ENCODE results near the gene PDZRN3. TPM values are rescaled to one million over a fixed set of nuclear protein-coding genes. Genes with fewer than 3 reads are reported as not detected.
A peak's percentile ranks its signal among the peaks of the same experiment; 100 is the strongest.

PDZRN3 gene
- total and polyA plus RNA-seq, 2 experiments from 2014 or later, result 22.3 to 35.6 TPM

DNA sequence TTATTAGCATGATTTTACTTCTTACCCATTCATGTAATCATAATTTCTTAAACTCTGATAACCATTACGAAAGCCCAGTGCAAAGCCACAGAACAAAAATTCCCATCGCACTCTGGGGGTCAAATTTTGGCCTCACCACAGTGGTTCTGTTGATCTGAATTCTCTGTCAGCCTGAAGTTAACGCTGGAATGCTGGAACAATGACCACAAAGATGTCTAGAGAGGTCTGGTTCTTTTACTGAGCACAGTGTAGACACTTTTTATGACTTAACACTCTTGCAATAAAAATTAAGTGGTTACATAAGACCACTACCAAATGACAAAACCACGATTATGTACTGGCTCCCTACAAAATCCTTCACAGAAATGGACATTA lies 94.7 kb downstream of the PDZRN3 start:
- DNase-seq, result peak; percentile 57
- Histone ChIP-seq H3K27me3 (replicated peaks; ENCODE audit: insufficient read depth) (no peaks in the 10 kb centered on the region), H3F3A (ENCODE audit: insufficient read depth) (peaks cover 14% of the 10 kb centered on the region; the same call in 1 of the 2 replicates), H3K4me3 (no peak overlapping the region), H3K36me3 (ENCODE audit: low read depth) (no peaks in the 10 kb centered on the region), H3K4me1 (ENCODE audit: insufficient read depth) (peaks cover 13% of the 10 kb centered on the region), H3K27ac (no peak overlapping the region), H3K9me3 (ENCODE audit: low read depth) (no peaks in the 10 kb centered on the region), H3K9me2 (ENCODE audit: insufficient read depth) (no peaks in the 10 kb centered on the region), H3K4me2 (ENCODE audit: unreplicated experiment) (peak overlapping the region; percentile 20), H4K20me1 (ENCODE audit: insufficient read depth) (no peaks in the 10 kb centered on the region), H3K9ac (no peak overlapping the region), H2AFZ (no peak overlapping the region), H3K79me2 (ENCODE audit: insufficient read depth) (peaks cover 98% of the 10 kb centered on the region)
- in situ Hi-C loops (cut with MboI), result no loop called here
- TF ChIP-seq EZH2phosphoT487 (IDR thresholded peaks at IDR 0.05; ENCODE audit: insufficient read depth, low read depth) (peak; percentile 80; the same call in 1 of the 2 replicates), EZH2 (IDR thresholded peaks at IDR 0.05; ENCODE audit: insufficient read depth, poor library complexity, severe bottlenecking) (no peak)
- 37 to 49% methylated on average over 4 of the region's 4 CpGs for WGBS, 2 experiments (ENCODE audit: low coverage in 1 of 2, low lambda C conversion rate in 2 of 2, missing lambda C conversion rate in 2 of 2)

DNA sequence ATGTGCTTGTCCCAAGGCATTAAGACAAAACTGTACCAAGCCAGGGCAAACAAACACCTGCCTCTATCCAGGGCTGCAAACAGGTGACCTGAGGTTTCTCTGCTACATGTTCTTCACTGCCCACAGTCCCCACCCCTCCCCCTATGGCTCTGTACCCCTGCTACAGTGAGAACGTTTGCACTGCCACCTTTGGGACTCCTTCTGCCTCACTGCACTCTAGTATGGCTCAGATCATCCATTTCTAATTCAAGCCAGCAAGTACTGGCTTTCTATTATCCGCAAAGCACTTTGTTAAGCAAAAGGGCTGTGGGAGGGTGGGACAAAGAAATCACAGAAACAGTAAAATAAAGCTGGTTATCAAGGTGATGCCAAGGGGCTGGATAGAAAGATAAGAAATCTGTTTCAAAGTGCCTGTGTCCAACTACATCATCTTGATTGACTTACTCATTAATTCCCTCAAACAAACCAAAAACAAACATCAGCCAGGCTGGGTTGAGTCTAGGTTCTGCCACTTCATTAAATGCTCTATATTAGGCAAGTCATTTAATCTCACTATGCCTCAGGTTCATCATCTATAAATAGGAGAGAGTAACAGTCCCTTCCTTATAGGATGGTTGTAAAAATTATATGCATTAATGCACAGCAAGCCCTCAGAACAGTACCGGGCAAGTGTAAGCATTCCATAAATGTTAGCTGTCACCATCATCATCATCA lies 95.3 kb downstream of the PDZRN3 start:
- H3K36me3 ChIP-seq (ENCODE audit: low read depth), result no peaks in the 10 kb centered on the region
- 60 to 66% methylated on average over 3 of the region's 3 CpGs for WGBS, 2 experiments (ENCODE audit: low coverage in 1 of 2, low lambda C conversion rate in 2 of 2, missing lambda C conversion rate in 2 of 2)
- no peak overlapping the region for H3K27ac ChIP-seq
- H3F3A ChIP-seq (ENCODE audit: insufficient read depth), result peaks cover 14% of the 10 kb centered on the region; the same call in 1 of the 2 replicates
- H3K4me3 ChIP-seq, result no peak overlapping the region
- TF ChIP-seq EZH2phosphoT487 (IDR thresholded peaks at IDR 0.05; ENCODE audit: insufficient read depth, low read depth) (no peak), EZH2 (IDR thresholded peaks at IDR 0.05; ENCODE audit: insufficient read depth, poor library complexity, severe bottlenecking) (no peak)
- peak overlapping the region; percentile 20 for H3K4me2 ChIP-seq (ENCODE audit: unreplicated experiment)
- no peaks in the 10 kb centered on the region for H3K9me2 ChIP-seq (ENCODE audit: insufficient read depth)
- H2AFZ ChIP-seq, result no peak overlapping the region
- in situ Hi-C loops (cut with MboI), result no loop called here
- peaks cover 92% of the 10 kb centered on the region for H3K79me2 ChIP-seq (ENCODE audit: insufficient read depth)
- no peaks in the 10 kb centered on the region for H3K9me3 ChIP-seq (ENCODE audit: low read depth)
- H4K20me1 ChIP-seq (ENCODE audit: insufficient read depth), result no peaks in the 10 kb centered on the region
- H3K9ac ChIP-seq, result no peak overlapping the region
- peak; percentile 9 for DNase-seq
- no peaks in the 10 kb centered on the region for H3K27me3 ChIP-seq (replicated peaks; ENCODE audit: insufficient read depth)
- H3K4me1 ChIP-seq (ENCODE audit: insufficient read depth), result peaks cover 13% of the 10 kb centered on the region

DNA sequence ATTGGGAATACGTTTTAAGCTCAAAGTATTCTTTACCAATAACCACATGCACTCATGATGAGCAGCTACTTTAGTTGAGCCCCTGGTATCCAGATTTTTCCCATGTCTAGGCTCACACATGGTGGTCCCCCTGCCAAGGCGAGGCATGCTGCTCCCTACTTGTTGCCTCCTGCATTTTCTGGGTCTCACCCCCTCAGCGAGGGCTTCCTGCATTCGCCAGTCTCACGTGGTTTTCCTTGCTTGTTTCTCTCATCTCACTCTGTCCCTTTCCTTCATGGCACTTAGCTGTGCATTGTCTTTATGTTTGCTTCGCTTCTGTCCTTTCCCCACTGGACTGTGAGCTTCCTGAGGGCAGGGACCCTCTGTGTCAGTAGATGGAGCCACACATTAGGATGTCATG lies 99.2 kb downstream of the PDZRN3 start:
- Histone ChIP-seq H3K9ac (no peak overlapping the region), H3K9me3 (ENCODE audit: low read depth) (no peaks in the 10 kb centered on the region), H3K4me2 (ENCODE audit: unreplicated experiment) (no peak overlapping the region), H2AFZ (no peak overlapping the region), H3K27ac (no peak overlapping the region), H4K20me1 (ENCODE audit: insufficient read depth) (no peaks in the 10 kb centered on the region), H3K4me3 (no peak overlapping the region), H3K4me1 (ENCODE audit: insufficient read depth) (peaks cover 22% of the 10 kb centered on the region), H3K27me3 (replicated peaks; ENCODE audit: insufficient read depth) (no peaks in the 10 kb centered on the region), H3F3A (ENCODE audit: insufficient read depth) (peaks cover 19% of the 10 kb centered on the region; the same call in 1 of the 2 replicates), H3K36me3 (ENCODE audit: low read depth) (no peaks in the 10 kb centered on the region), H3K79me2 (ENCODE audit: insufficient read depth) (peaks cover 79% of the 10 kb centered on the region), H3K9me2 (ENCODE audit: insufficient read depth) (no peaks in the 10 kb centered on the region)
- in situ Hi-C loops (cut with MboI), result no loop called here
- DNase-seq, result no peak
- TF ChIP-seq EZH2 (IDR thresholded peaks at IDR 0.05; ENCODE audit: insufficient read depth, poor library complexity, severe bottlenecking) (no peak), EZH2phosphoT487 (IDR thresholded peaks at IDR 0.05; ENCODE audit: insufficient read depth, low read depth) (no peak)
- 86 to 87% methylated on average over 6 of the region's 6 CpGs for WGBS, 2 experiments (ENCODE audit: low coverage in 1 of 2, low lambda C conversion rate in 2 of 2, missing lambda C conversion rate in 2 of 2)

DNA sequence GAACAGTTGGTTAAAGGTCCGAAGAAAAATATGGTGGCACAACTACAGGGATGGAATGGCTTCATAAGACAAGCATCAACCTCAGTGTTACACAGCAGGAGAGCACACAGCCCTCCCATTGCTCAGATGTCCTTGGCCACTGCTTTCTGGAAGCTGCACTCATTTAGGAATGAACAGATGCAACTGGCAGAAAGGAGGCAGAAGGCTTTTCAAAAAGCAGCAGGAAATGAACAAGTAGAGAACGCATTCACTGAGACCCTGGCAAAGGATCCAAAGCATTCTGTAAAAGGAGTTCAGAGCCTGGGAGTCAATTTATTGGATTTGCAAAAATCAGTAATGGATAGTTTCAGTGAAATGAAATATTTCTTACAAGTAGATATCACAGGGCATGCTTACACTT lies 101.1 kb downstream of the PDZRN3 start:
- Histone ChIP-seq H4K20me1 (ENCODE audit: insufficient read depth) (no peaks in the 10 kb centered on the region), H3K27me3 (replicated peaks; ENCODE audit: insufficient read depth) (no peaks in the 10 kb centered on the region), H3F3A (ENCODE audit: insufficient read depth) (peaks cover 12% of the 10 kb centered on the region; the same call in 1 of the 2 replicates), H2AFZ (no peak overlapping the region), H3K79me2 (ENCODE audit: insufficient read depth) (peaks cover 70% of the 10 kb centered on the region), H3K4me3 (no peak overlapping the region), H3K9me3 (ENCODE audit: low read depth) (no peaks in the 10 kb centered on the region), H3K9ac (no peak overlapping the region), H3K4me1 (ENCODE audit: insufficient read depth) (peaks cover 14% of the 10 kb centered on the region; the same call in 1 of the 2 replicates), H3K36me3 (ENCODE audit: low read depth) (no peaks in the 10 kb centered on the region), H3K9me2 (ENCODE audit: insufficient read depth) (no peaks in the 10 kb centered on the region), H3K27ac (no peak overlapping the region), H3K4me2 (ENCODE audit: unreplicated experiment) (no peak overlapping the region)
- no peak for DNase-seq
- in situ Hi-C loops (cut with MboI), result no loop called here
- 27 to 33% methylated on average over 2 of the region's 2 CpGs for WGBS, 2 experiments (ENCODE audit: low coverage in 1 of 2, low lambda C conversion rate in 2 of 2, missing lambda C conversion rate in 2 of 2)
- TF ChIP-seq EZH2phosphoT487 (IDR thresholded peaks at IDR 0.05; ENCODE audit: insufficient read depth, low read depth), result no peak
- no peak for TF ChIP-seq EZH2 (IDR thresholded peaks at IDR 0.05; ENCODE audit: insufficient read depth, poor library complexity, severe bottlenecking)
